HCT116 (cell line): Measurements from ENCODE around the gene SOX18. TPM values are rescaled to one million over a fixed set of nuclear protein-coding genes. Genes with fewer than 3 reads are reported as not detected.
"Not testable (repeated sequence)": the region's sequence is repeated elsewhere in the genome, so short reads cannot be mapped to it uniquely, and the experiment has no call there.

Source experiments
- ATAC-seq: fragments of 200-7000 bp; cut with Tn5 transposase; 2 replicates; pipeline ENCODE4 v1.9.1; 2020; ENCODE audit warnings: mild to moderate bottlenecking, moderate library complexity
- BruUV-seq: library from RNA; stranded (reverse); fragments of 400-500 nt; replicated peaks from 2 replicates; lab custom pipeline; 2021; lab: Mats Ljungman, UMichigan
- CTCF ChIA-PET: fragments of 300-600 bp; sonication (Branson Sonifier 250); formaldehyde crosslinking; loops from one replicate; lab custom pipeline; 2021; ENCODE audit warnings: antibody characterized with exemption; lab: Charles Lee
- POLR2A ChIA-PET: fragments of 300-600, 350-600 bp; sonication (Branson Sonifier 250); formaldehyde crosslinking; loops from one replicate; lab custom pipeline; 2021; ENCODE audit warnings: antibody characterized with exemption; lab: Charles Lee
- RAD21 ChIA-PET, 2 experiments: fragments of 300-600 bp; sonication (Branson Sonifier 250); formaldehyde crosslinking; loops; one replicate each; lab custom pipeline; 2023; ENCODE audit warnings: low total read pairs in 2 of 2; ENCODE audit not compliant: uncharacterized antibody in 2 of 2, unreplicated experiment in 2 of 2, low non-redundant PET in 1 of 2; lab: Charles Lee
- DNase-seq: peaks from one replicate; pipeline ENCODE4 v3.0.0-alpha.2; 2010; ENCODE audit warnings: low read depth, low spot score
- H2AFZ ChIP-seq: fragments of 200-600 bp; shearing (Covaris generic), sonication (generic); 2 replicates; pipeline ENCODE4 v1.6.1; 2017; ENCODE audit warnings: low read depth, mixed run types, mixed read lengths, antibody characterized with exemption, low read length; ENCODE audit not compliant: poor library complexity, severe bottlenecking
- H3K27ac ChIP-seq: 2 replicates; pipeline ENCODE4 v1.5.1; 2012; ENCODE audit warnings: low read depth, low read length
- H3K27me3 ChIP-seq: fragments of 200-600 bp; sonication (generic); 2 replicates; pipeline ENCODE4 v1.6.1; 2016; ENCODE audit warnings: mixed run types, low read length, mixed read lengths; ENCODE audit not compliant: insufficient read depth
- H3K36me3 ChIP-seq, 2 experiments: fragments of 200-500 bp in 1 of 2; fragments of 200-600 bp in 1 of 2; sonication (Bioruptor generic) in 1 of 2; sonication (generic) in 1 of 2; 2 replicates each; pipeline versions ENCODE4 v1.5.1 to v1.6.1; 2014 to 2016; ENCODE audit warnings: low read length in 2 of 2, inconsistent platforms in 1 of 2, mixed read lengths in 1 of 2, mixed run types in 1 of 2; ENCODE audit not compliant: insufficient read depth in 2 of 2, control insufficient read depth in 1 of 2
- H3K4me1 ChIP-seq, 2 experiments: fragments of 200-600 bp in 1 of 2; sonication (generic) in 1 of 2; 2 replicates each; pipeline versions ENCODE4 v1.5.1 to v1.6.1; 2012 to 2017; ENCODE audit warnings: low read length in 2 of 2, inconsistent platforms in 1 of 2, mild to moderate bottlenecking in 1 of 2, mixed read lengths in 1 of 2, mixed run types in 1 of 2, moderate library complexity in 1 of 2; ENCODE audit not compliant: insufficient read depth in 2 of 2, control insufficient read depth in 1 of 2
- H3K4me2 ChIP-seq: fragments of 200-600 bp; sonication (generic); 2 replicates; pipeline ENCODE4 v1.6.1; 2017; ENCODE audit warnings: mixed run types, low read length, mixed read lengths
- H3K4me3 ChIP-seq, 2 experiments: fragments of 200-600 bp in 1 of 2; sonication (generic) in 1 of 2; replicated peaks in 1 of 2; 2 replicates each; pipeline ENCODE4 v1.5.1; 2011 to 2016; ENCODE audit warnings: low read length in 2 of 2, control low read depth in 1 of 2, low read depth in 1 of 2, mild to moderate bottlenecking in 1 of 2, mixed read lengths in 1 of 2, mixed run types in 1 of 2
- H3K79me2 ChIP-seq: fragments of 200-600 bp; sonication (generic); 2 replicates; pipeline ENCODE4 v1.6.1; 2017; ENCODE audit warnings: mild to moderate bottlenecking, mixed run types, low read length, moderate library complexity, mixed read lengths; ENCODE audit not compliant: insufficient read depth
- H3K9ac ChIP-seq: fragments of 200-600 bp; sonication (generic); 2 replicates; pipeline ENCODE4 v1.6.1; 2016; ENCODE audit warnings: low read length, mixed read lengths
- H3K9me2 ChIP-seq: fragments of 200-600 bp; sonication (generic), shearing (Covaris generic); 2 replicates; pipeline ENCODE4 v1.6.1; 2017; ENCODE audit warnings: mixed run types, mild to moderate bottlenecking, moderate library complexity; ENCODE audit not compliant: insufficient read depth
- H3K9me3 ChIP-seq, 2 experiments: fragments of 200-500 bp in 1 of 2; fragments of 200-600 bp in 1 of 2; sonication (Bioruptor generic) in 1 of 2; sonication (generic) in 1 of 2; 2 replicates each; pipeline ENCODE4 v1.6.1; 2014 to 2017; ENCODE audit warnings: low read length in 2 of 2, mixed read lengths in 2 of 2, inconsistent platforms in 1 of 2, low read depth in 1 of 2, mild to moderate bottlenecking in 1 of 2, mixed run types in 1 of 2, moderate library complexity in 1 of 2; ENCODE audit not compliant: control insufficient read depth in 1 of 2, insufficient read depth in 1 of 2
- H4K20me1 ChIP-seq: fragments of 200-600 bp; sonication (generic), shearing (Covaris generic); 2 replicates; pipeline ENCODE4 v1.6.1; 2017; ENCODE audit warnings: mixed run types, mild to moderate bottlenecking, moderate library complexity; ENCODE audit not compliant: insufficient read depth
- ATF3 ChIP-seq: IDR thresholded peaks from 2 replicates; pipeline ENCODE4 v1.6.1; 2012
- CBX3 ChIP-seq: IDR thresholded peaks from 2 replicates; pipeline ENCODE4 v1.6.1; 2012; ENCODE audit warnings: low read depth
- CEBPB ChIP-seq: IDR thresholded peaks from 2 replicates; pipeline ENCODE4 v1.6.1; 2012; ENCODE audit warnings: low read depth
- EGR1 ChIP-seq: IDR thresholded peaks from 2 replicates; pipeline ENCODE4 v1.6.1; 2012; ENCODE audit warnings: low read depth
- EZH2 ChIP-seq: fragments of 200-600 bp; sonication (generic); IDR thresholded peaks from 2 replicates; pipeline ENCODE4 v1.6.1; 2017; ENCODE audit warnings: antibody characterized with exemption, mixed run types
- EZH2phosphoT487 ChIP-seq: fragments of 200-600 bp; IDR thresholded peaks from 2 replicates; pipeline ENCODE4 v1.6.1; 2018; ENCODE audit warnings: antibody characterized with exemption, borderline replicate concordance
- JUND ChIP-seq: IDR thresholded peaks from 2 replicates; pipeline ENCODE4 v1.6.1; 2012
- RAD21 ChIP-seq: IDR thresholded peaks from 2 replicates; pipeline ENCODE4 v1.6.1; 2012; ENCODE audit warnings: low read depth, mild to moderate bottlenecking
- REST ChIP-seq: IDR thresholded peaks from 2 replicates; pipeline ENCODE4 v1.6.1; 2012; ENCODE audit warnings: low read depth
- SP1 ChIP-seq: IDR thresholded peaks from 2 replicates; pipeline ENCODE4 v1.6.1; 2012; ENCODE audit warnings: low read depth
- SRF ChIP-seq: IDR thresholded peaks from 2 replicates; pipeline ENCODE4 v1.6.1; 2012; ENCODE audit warnings: low read depth
- YY1 ChIP-seq: IDR thresholded peaks from 2 replicates; pipeline ENCODE4 v1.6.1; 2011; ENCODE audit warnings: low read length, low read depth, moderate library complexity, mild to moderate bottlenecking; ENCODE audit not compliant: insufficient replicate concordance; ENCODE audit errors: extremely low read depth
- ZNF274 ChIP-seq: fragments of 200-500 bp; sonication (Bioruptor generic); IDR thresholded peaks from 2 replicates; pipeline ENCODE4 v1.6.1; 2014; ENCODE audit warnings: mild to moderate bottlenecking, low read depth, low read length, inconsistent platforms
- intact Hi-C: fragments of 100-400 bp; cut with micrococcal nuclease; formaldehyde crosslinking; loops from 2 replicates; pipeline ENCODE4 v1.10.0; 2022
- total RNA-seq: library from RNA; stranded (reverse); gene quantifications from one replicate; pipeline ENCODE4 v1.2.1, GENCODE V29; 2021; ENCODE audit not compliant: unreplicated experiment

Gene SOX18
- total RNA-seq, 1 experiment from 2014 or later: 3.3 TPM

- H3K4me1 ChIP-seq: no peaks in the 10 kb centered on the region
- no peaks in the 10 kb centered on the region for H3K27me3 ChIP-seq
- BruUV-seq: no TSS peak
- H3K9ac ChIP-seq: no peak overlapping the region
- H3K4me3 ChIP-seq: no peak overlapping the region
- intact Hi-C loops: no loop called here
- RAD21 ChIA-PET: no interaction called here
- H3K79me2 ChIP-seq: peaks cover 6% of the 10 kb centered on the region; the same call in 1 of the 2 replicates
- TF ChIP-seq RAD21 (no peak), JUND (no peak), CBX3 (no peak), EZH2 (no peak), EGR1 (no peak), ZNF274 (no peak), REST (no peak), YY1 (no peak), ATF3 (no peak), CEBPB (no peak), SP1 (no peak), SRF (no peak), EZH2phosphoT487 (no peak)
- no peak overlapping the region for H2AFZ ChIP-seq
- H3K4me2 ChIP-seq: no peak overlapping the region
- POLR2A ChIA-PET: no interaction called here
- CTCF ChIA-PET: no interaction called here
- ATAC-seq (no peak), DNase-seq (no peak)
- H3K9me2 ChIP-seq: no peaks in the 10 kb centered on the region
- H3K36me3 ChIP-seq: peaks cover 39 to 40% of the 10 kb centered on the region in 2 experiments; a peak in 3 of 4 replicates
- no peaks in the 10 kb centered on the region for H3K9me3 ChIP-seq
- H3K27ac ChIP-seq: no peak overlapping the region
- H4K20me1 ChIP-seq: no peaks in the 10 kb centered on the region
Measured at GRCh38 chr20:64015635-64016034, 33.8 kb downstream of the SOX18 start.

GRCh38 chr20:64012385-64013154, 36.9 kb downstream of the SOX18 start:
- intact Hi-C loops, POLR2A ChIA-PET, H3K4me2 ChIP-seq, H2AFZ ChIP-seq, CTCF ChIA-PET, H4K20me1 ChIP-seq, ATAC-seq, RAD21 ChIA-PET, H3K9ac ChIP-seq, H3K9me3 ChIP-seq, H3K27me3 ChIP-seq, BruUV-seq, DNase-seq, H3K4me1 ChIP-seq, H3K27ac ChIP-seq, H3K9me2 ChIP-seq, H3K4me3 ChIP-seq: not testable (repeated sequence)
- peaks cover 21% of the 10 kb centered on the region for H3K79me2 ChIP-seq
- peaks cover 32 to 55% of the 10 kb centered on the region in 2 experiments for H3K36me3 ChIP-seq
